CD4-positive, alpha-beta memory T cell (primary cell): ENCODE results near the gene CREBL2. TPM values are rescaled to one million over a fixed set of nuclear protein-coding genes. Genes with fewer than 3 reads are reported as not detected.
"Not testable (repeated sequence)": the region's sequence is repeated elsewhere in the genome, so short reads cannot be mapped to it uniquely, and the experiment has no call there.

ENCODE experiments used
- CTCF ChIA-PET: fragments of 350-600 bp; sonication (Branson Sonifier 250); formaldehyde crosslinking; loops from one replicate; lab custom pipeline; 2021; ENCODE audit warnings: inconsistent platforms; ENCODE audit not compliant: partially characterized antibody; lab: Charles Lee
- POLR2A ChIA-PET: fragments of 350-600 bp; sonication (Branson Sonifier 250); formaldehyde crosslinking; loops from one replicate; lab custom pipeline; 2021; ENCODE audit not compliant: partially characterized antibody; lab: Charles Lee
- DNase-seq, 5 donors: peaks; one replicate each; pipeline versions ENCODE4 v3.0.0 to v3.0.0-alpha.2; 2020 to 2022; ENCODE audit warnings: mixed read lengths in 1 of 5
- H3K27ac ChIP-seq: one replicate; pipeline ENCODE4 v1.7.0; 2013; ENCODE audit warnings: low read depth, low read length
- H3K27me3 ChIP-seq: 2 replicates; pipeline ENCODE4 v1.7.0; 2013; ENCODE audit warnings: mild to moderate bottlenecking, low read length, moderate library complexity; ENCODE audit not compliant: insufficient read depth
- H3K36me3 ChIP-seq: 2 replicates; pipeline ENCODE4 v1.7.0; 2013; ENCODE audit warnings: mild to moderate bottlenecking, low read length, moderate library complexity; ENCODE audit not compliant: insufficient read depth
- H3K4me1 ChIP-seq: 2 replicates; pipeline ENCODE4 v1.7.0; 2013; ENCODE audit warnings: mild to moderate bottlenecking, low read length, moderate library complexity; ENCODE audit not compliant: insufficient read depth
- H3K4me3 ChIP-seq, 2 donors: one replicate each; pipeline ENCODE4 v1.7.0; 2013; ENCODE audit warnings: low read length in 2 of 2, mild to moderate bottlenecking in 1 of 2
- H3K9me3 ChIP-seq, 2 donors: one replicate each; pipeline ENCODE4 v1.7.0; 2013; ENCODE audit warnings: low read length in 2 of 2, control low read depth in 1 of 2; ENCODE audit not compliant: control insufficient read depth in 1 of 2
- H3K27ac Mint-ChIP-seq, 7 donors: one replicate each; pipeline ENCODE4 v1.8.0; 2020 to 2021; ENCODE audit warnings: mixed read lengths in 7 of 7, mild to moderate bottlenecking in 6 of 7, inconsistent platforms in 3 of 7, moderate library complexity in 3 of 7
- H3K27me3 Mint-ChIP-seq, 2 donors: one replicate each; pipeline ENCODE4 v1.8.0; 2020 to 2021; ENCODE audit warnings: mixed read lengths in 2 of 2
- H3K36me3 Mint-ChIP-seq, 2 donors: one replicate each; pipeline ENCODE4 v1.8.0; 2020 to 2021; ENCODE audit warnings: mixed read lengths in 2 of 2, inconsistent platforms in 1 of 2, mild to moderate bottlenecking in 1 of 2
- H3K4me1 Mint-ChIP-seq, 4 donors: one replicate each; pipeline ENCODE4 v1.8.0; 2020 to 2021; ENCODE audit warnings: mixed read lengths in 4 of 4, mild to moderate bottlenecking in 1 of 4
- H3K4me3 Mint-ChIP-seq, 8 donors: one replicate each; pipeline ENCODE4 v1.8.0; 2020 to 2021; ENCODE audit warnings: mixed read lengths in 8 of 8, mild to moderate bottlenecking in 7 of 8, moderate library complexity in 6 of 8, inconsistent platforms in 3 of 8
- H3K9me3 Mint-ChIP-seq, 8 donors: one replicate each; pipeline ENCODE4 v1.8.0; 2020 to 2021; ENCODE audit warnings: mixed read lengths in 8 of 8, mild to moderate bottlenecking in 5 of 8, inconsistent platforms in 3 of 8, moderate library complexity in 1 of 8
- intact Hi-C: fragments of 100-400 bp; cut with micrococcal nuclease; formaldehyde crosslinking; loops from one replicate; pipeline ENCODE4 v1.15.1; 2023
- polyA plus RNA-seq, 2 donors: library from polyadenylated mRNA; unstranded; fragments of 300-500 nt; fragmentation: Illumina TruSeq; gene quantifications; one replicate each; pipeline ENCODE4 v1.2.3, GENCODE V29; 2021
- total RNA-seq, 2 experiments: library from RNA; stranded (reverse); gene quantifications; one replicate each; pipeline ENCODE4 v1.2.3, GENCODE V29; 2021

CREBL2 gene
- total and polyA plus RNA-seq, 4 experiments from 2014 or later: 51.0 to 107 (median 61.8) TPM

GRCh38 chr12:12618064-12618463 lies 6.4 kb downstream of the CREBL2 start:
- H3K27me3 ChIP-seq, H3K27ac ChIP-seq, POLR2A ChIA-PET, H3K4me3 ChIP-seq, H3K27me3 Mint-ChIP-seq, intact Hi-C loops, H3K36me3 ChIP-seq, H3K4me3 Mint-ChIP-seq, DNase-seq, H3K9me3 ChIP-seq, H3K9me3 Mint-ChIP-seq: not testable (repeated sequence)
- Mint-ChIP-seq H3K4me1 (peaks cover 51 to 96% (median 65%) of the 10 kb centered on the region in 4 donors), H3K36me3 (peaks cover 21 to 25% of the 10 kb centered on the region in 2 donors), H3K27ac (peak overlapping the region in 1 of 7 donors; percentile 37)
- H3K4me1 ChIP-seq: peaks cover 87% of the 10 kb centered on the region
- CTCF ChIA-PET: interaction anchor here (0.7 to 1.8 kb wide), 2 partner anchors 36 to 241 kb away, joined by 3 read pairs; no protein-coding TSS in a partner anchor

- no peak for DNase-seq
- Mint-ChIP-seq H3K9me3 (peaks cover 0 to 5% (median 0%) of the 10 kb centered on the region in 8 donors), H3K36me3 (peaks cover 18 to 35% of the 10 kb centered on the region in 2 donors), H3K27me3 (no peaks in the 10 kb centered on the region), H3K4me3 (peak overlapping the region in 5 of 8 donors; percentile 7 to 84 (median 61)), H3K27ac (peak overlapping the region; percentile 74 to 96 (median 83)), H3K4me1 (peaks cover 65 to 100% (median 75%) of the 10 kb centered on the region in 4 donors)
- no peaks in the 10 kb centered on the region for H3K36me3 ChIP-seq
- H3K9me3 ChIP-seq: no peaks in the 10 kb centered on the region
- peak overlapping the region; percentile 18 for H3K27ac ChIP-seq
- no peak overlapping the region for H3K4me3 ChIP-seq
- ChIA-PET POLR2A (interaction anchor here (1.0 to 6.2 kb wide), 5 partner anchors 8 to 263 kb away, joined by 3 to 63 read pairs (median 3); partner anchors contain the start of gene CREBL2), CTCF (interaction anchor here (0.7 to 2.9 kb wide), 7 partner anchors 10 to 244 kb away, joined by 3 to 10 read pairs (median 3); partner anchors contain the start of gene CREBL2)
- intact Hi-C loops: no loop called here
- no peaks in the 10 kb centered on the region for H3K27me3 ChIP-seq
- H3K4me1 ChIP-seq: peaks cover 87% of the 10 kb centered on the region
Measured at GRCh38 chr12:12620730-12621315, 9.1 kb downstream of the CREBL2 start.

DNA sequence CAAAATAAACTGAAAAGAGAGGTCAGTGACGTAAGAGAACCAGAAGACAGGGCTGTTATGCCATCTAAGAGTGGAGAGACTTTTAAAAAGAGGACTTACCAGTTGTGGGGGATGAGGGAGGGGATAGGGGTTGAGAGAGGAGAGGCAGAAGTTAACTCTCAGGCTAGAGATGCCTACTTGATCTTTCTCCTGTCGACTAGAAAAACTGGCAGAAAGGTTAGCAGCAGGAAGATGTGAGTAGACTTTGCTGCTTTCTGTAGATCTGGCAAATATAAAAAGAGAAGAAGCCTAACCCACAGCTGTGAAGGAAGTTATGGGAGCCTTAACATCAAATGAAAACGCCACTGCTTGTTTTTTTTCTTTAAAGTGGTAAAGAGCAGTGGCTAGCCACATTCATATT lies 10.7 kb downstream of the CREBL2 start:
- DNase-seq: peak; percentile 42 to 81 (median 71)
- Histone ChIP-seq H3K27ac (peak overlapping the region; percentile 36), H3K27me3 (no peaks in the 10 kb centered on the region), H3K4me1 (peaks cover 87% of the 10 kb centered on the region), H3K9me3 (no peaks in the 10 kb centered on the region), H3K4me3 (peak overlapping the region; percentile 9 to 21), H3K36me3 (no peaks in the 10 kb centered on the region)
- H3K4me1 Mint-ChIP-seq: peaks cover 62 to 100% (median 74%) of the 10 kb centered on the region in 4 donors
- CTCF ChIA-PET: interaction anchor here (1.4 to 2.9 kb wide), 3 partner anchors 9 to 115 kb away, joined by 3 to 10 read pairs (median 5); no protein-coding TSS in a partner anchor
- POLR2A ChIA-PET: interaction anchor here (0.6 to 6.2 kb wide), 13 partner anchors 9 to 266 kb away, joined by 3 to 63 read pairs (median 5); partner anchors contain the start of genes BORCS5, CREBL2 and DUSP16
- peaks cover 10 to 37% of the 10 kb centered on the region in 2 donors for H3K36me3 Mint-ChIP-seq
- no peaks in the 10 kb centered on the region for H3K27me3 Mint-ChIP-seq
- intact Hi-C loops: loop anchor here (1.0 kb wide), 1 partner anchor 10 kb away; no protein-coding TSS in a partner anchor
- peak overlapping the region; percentile 74 to 95 (median 90) for H3K27ac Mint-ChIP-seq
- peak overlapping the region; percentile 56 to 84 (median 72) for H3K4me3 Mint-ChIP-seq
- H3K9me3 Mint-ChIP-seq: peaks cover 0 to 5% (median 0%) of the 10 kb centered on the region in 8 donors

DNA sequence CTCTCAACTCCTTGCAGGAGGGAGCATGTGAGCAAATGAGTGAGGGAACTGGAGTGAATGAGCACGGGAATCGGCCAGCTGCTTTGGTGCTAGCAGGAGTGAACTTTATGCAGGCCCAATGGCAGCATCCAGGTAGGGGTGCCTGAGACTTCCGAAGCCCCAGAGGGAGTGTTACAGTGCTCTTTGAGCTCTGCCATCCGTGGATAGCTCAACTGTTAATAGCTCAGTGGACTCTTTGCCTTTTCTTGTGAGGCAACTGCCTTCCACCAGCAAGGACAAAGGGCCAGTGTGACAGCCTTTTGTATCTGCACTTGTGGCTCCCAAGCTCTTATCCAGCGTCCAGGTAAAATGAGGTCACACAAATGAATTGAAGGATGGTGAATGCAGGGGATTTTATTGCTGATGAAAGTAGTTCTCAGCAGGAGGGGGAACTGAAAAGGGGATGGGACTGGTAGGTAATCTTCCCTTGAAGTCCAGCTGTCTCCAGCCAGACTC lies 12.9 kb downstream of the CREBL2 start:
- intact Hi-C loops: no loop called here
- no peaks in the 10 kb centered on the region for H3K27me3 ChIP-seq
- Mint-ChIP-seq H3K4me1 (peaks cover 75 to 100% (median 88%) of the 10 kb centered on the region in 4 donors), H3K36me3 (peaks cover 12 to 36% of the 10 kb centered on the region in 2 donors), H3K27me3 (no peaks in the 10 kb centered on the region), H3K27ac (peak overlapping the region in 6 of 7 donors; percentile 19 to 90 (median 76)), H3K9me3 (peaks cover 0 to 5% (median 0%) of the 10 kb centered on the region in 8 donors), H3K4me3 (peak overlapping the region in 4 of 8 donors; percentile 6 to 37 (median 14))
- H3K36me3 ChIP-seq: no peaks in the 10 kb centered on the region
- CTCF ChIA-PET: interaction anchor here (1.4 kb wide), 2 partner anchors 21 to 31 kb away, joined by 4 to 6 read pairs; no protein-coding TSS in a partner anchor
- POLR2A ChIA-PET: interaction anchor here (0.7 to 6.2 kb wide), 7 partner anchors 12 to 267 kb away, joined by 3 to 63 read pairs (median 4); partner anchors contain the start of genes CREBL2 and DUSP16
- DNase-seq: no peak
- H3K4me1 ChIP-seq: peaks cover 98% of the 10 kb centered on the region
- no peak overlapping the region for H3K27ac ChIP-seq
- H3K9me3 ChIP-seq: no peaks in the 10 kb centered on the region
- H3K4me3 ChIP-seq: no peak overlapping the region

DNA sequence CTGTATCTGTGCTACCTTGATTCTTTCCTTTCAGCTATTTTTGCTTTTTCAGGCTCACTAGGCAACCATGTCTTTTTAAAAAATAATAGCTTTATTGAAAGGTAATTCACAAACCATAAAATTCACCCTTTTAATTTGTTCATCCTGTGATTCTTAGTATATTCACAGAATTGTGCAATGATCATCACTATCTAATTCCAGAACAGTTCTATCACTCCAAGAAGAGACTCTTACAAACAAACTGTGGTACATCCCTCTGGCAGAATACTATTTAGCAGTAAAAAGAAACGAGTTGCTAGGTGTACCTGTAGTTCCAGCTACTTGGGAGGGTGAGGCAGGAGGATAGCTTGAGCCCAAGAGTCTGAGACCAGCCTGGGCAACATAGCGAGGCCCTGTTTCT lies 14.8 kb downstream of the CREBL2 start:
- H3K27ac Mint-ChIP-seq: peak overlapping the region in 5 of 7 donors; percentile 1 to 73 (median 55)
- peak overlapping the region in 2 of 8 donors; percentile 0 to 7 for H3K4me3 Mint-ChIP-seq
- no peaks in the 10 kb centered on the region for H3K27me3 ChIP-seq
- peaks cover 10 to 26% of the 10 kb centered on the region in 2 donors for H3K36me3 Mint-ChIP-seq
- H3K4me3 ChIP-seq: no peak overlapping the region
- no peaks in the 10 kb centered on the region for H3K9me3 ChIP-seq
- H3K4me1 Mint-ChIP-seq: peaks cover 79 to 100% (median 90%) of the 10 kb centered on the region in 4 donors
- CTCF ChIA-PET: interaction anchor here (1.2 to 2.0 kb wide), 6 partner anchors 13 to 111 kb away, joined by 3 to 5 read pairs (median 3); no protein-coding TSS in a partner anchor
- intact Hi-C loops: no loop called here
- H3K27ac ChIP-seq: no peak overlapping the region
- H3K4me1 ChIP-seq: peaks cover 98% of the 10 kb centered on the region
- peaks cover 0 to 5% (median 0%) of the 10 kb centered on the region in 8 donors for H3K9me3 Mint-ChIP-seq
- H3K36me3 ChIP-seq: no peaks in the 10 kb centered on the region
- no peak for DNase-seq
- H3K27me3 Mint-ChIP-seq: no peaks in the 10 kb centered on the region
- POLR2A ChIA-PET: no interaction called here

DNA sequence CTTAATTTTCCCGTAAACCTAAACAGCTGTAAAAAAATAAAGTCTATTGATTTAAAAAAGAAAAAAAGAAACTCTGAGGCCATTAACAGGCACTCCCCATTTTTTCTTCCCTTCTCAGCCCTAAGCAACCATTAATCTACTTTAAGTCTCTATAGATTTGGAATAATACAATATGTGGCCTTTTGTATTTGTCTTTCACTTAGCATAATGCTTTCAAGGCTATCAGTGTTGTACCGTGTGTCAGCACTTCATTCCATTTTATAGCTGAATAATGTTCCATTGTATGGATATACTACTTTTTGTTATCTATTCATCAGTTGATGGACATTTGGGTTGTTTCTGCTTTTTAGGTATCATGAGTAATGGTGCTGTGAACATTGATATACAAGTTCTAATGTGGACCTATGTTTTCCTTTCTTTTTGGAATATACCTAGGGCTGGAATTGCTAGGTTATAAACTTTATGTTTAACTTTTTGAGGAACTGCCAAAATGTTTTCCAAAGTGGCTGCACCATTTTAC lies 15.7 kb downstream of the CREBL2 start:
- Mint-ChIP-seq H3K4me3 (no peak overlapping the region), H3K27me3 (no peaks in the 10 kb centered on the region), H3K36me3 (peaks cover 10 to 26% of the 10 kb centered on the region in 2 donors), H3K4me1 (peaks cover 71 to 94% (median 82%) of the 10 kb centered on the region in 4 donors), H3K27ac (peak overlapping the region in 2 of 7 donors; percentile 14 to 37), H3K9me3 (peaks cover 0 to 5% (median 0%) of the 10 kb centered on the region in 8 donors)
- ChIA-PET CTCF (interaction anchor here (1.2 to 2.0 kb wide), 5 partner anchors 15 to 110 kb away, joined by 3 to 5 read pairs (median 3); no protein-coding TSS in a partner anchor), POLR2A (no interaction called here)
- peaks cover 91% of the 10 kb centered on the region for H3K4me1 ChIP-seq
- H3K27ac ChIP-seq: no peak overlapping the region
- intact Hi-C loops: no loop called here
- no peaks in the 10 kb centered on the region for H3K9me3 ChIP-seq
- DNase-seq: no peak
- H3K36me3 ChIP-seq: no peaks in the 10 kb centered on the region
- no peak overlapping the region for H3K4me3 ChIP-seq
- no peaks in the 10 kb centered on the region for H3K27me3 ChIP-seq
